Neutrophil (primary cell): ENCODE data around the gene TMEM250.

ENCODE experiments used
- H3K27ac ChIP-seq: fragments of 200-600 bp; sonication (generic); 2 replicates; pipeline ENCODE4 v1.5.1; 2016; ENCODE audit warnings: mild to moderate bottlenecking, moderate library complexity
- H3K27me3 ChIP-seq: fragments of 200-600 bp; sonication (generic); 2 replicates; pipeline ENCODE4 v1.6.0; 2016; ENCODE audit warnings: mild to moderate bottlenecking
- H3K36me3 ChIP-seq: fragments of 200-600 bp; sonication (generic); 2 replicates; pipeline ENCODE4 v1.5.1; 2017
- H3K4me1 ChIP-seq, 2 experiments: fragments of 200-600 bp in 1 of 2; sonication (generic) in 1 of 2; 1 replicate in 1 of 2; 2 replicates in 1 of 2; pipeline versions ENCODE4 v1.5.1 to v1.6.1; 2013 to 2016; ENCODE audit warnings: low read depth in 1 of 2, low read length in 1 of 2, mild to moderate bottlenecking in 1 of 2, moderate library complexity in 1 of 2; ENCODE audit not compliant: control insufficient read depth in 1 of 2, insufficient read depth in 1 of 2
- H3K4me3 ChIP-seq, 2 experiments: fragments of 200-600 bp in 1 of 2; sonication (generic) in 1 of 2; 1 replicate in 1 of 2; 2 replicates in 1 of 2; pipeline ENCODE4 v1.5.1; 2013 to 2016; ENCODE audit warnings: low read depth in 1 of 2, low read length in 1 of 2, mild to moderate bottlenecking in 1 of 2, moderate library complexity in 1 of 2
- H3K9me3 ChIP-seq: fragments of 200-600 bp; sonication (generic); 2 replicates; pipeline ENCODE4 v1.5.1; 2016
- CTCF ChIP-seq: fragments of 200-600 bp; sonication (generic); IDR thresholded peaks from 2 replicates; pipeline ENCODE4 v1.5.1; 2016; ENCODE audit warnings: antibody characterized with exemption

The TMEM250 gene

GRCh38 chr9:136157477-136158265 lies 39.0 kb upstream of the TMEM250 start:
- peaks cover 29% of the 10 kb centered on the region for H3K27me3 ChIP-seq
- TF ChIP-seq CTCF = no peak
- no peaks in the 10 kb centered on the region for H3K4me1 ChIP-seq

GRCh38 chr9:136156209-136157120 lies 37.8 kb upstream of the TMEM250 start:
- Histone ChIP-seq H3K27ac (no peak overlapping the region), H3K4me1 (no peaks in the 10 kb centered on the region), H3K36me3 (no peaks in the 10 kb centered on the region), H3K27me3 (peaks cover 29% of the 10 kb centered on the region), H3K9me3 (no peaks in the 10 kb centered on the region), H3K4me3 (no peak overlapping the region)
- no peak for TF ChIP-seq CTCF

More at GRCh38 chr9:136157477-136158265, 39.0 kb upstream of the TMEM250 start:
- Histone ChIP-seq H3K4me3 (no peak overlapping the region), H3K27ac (no peak overlapping the region), H3K9me3 (no peaks in the 10 kb centered on the region), H3K36me3 (no peaks in the 10 kb centered on the region)

GRCh38 chr9:136155576-136155975 lies 36.9 kb upstream of the TMEM250 start:
- Histone ChIP-seq H3K4me3 (no peak overlapping the region), H3K9me3 (no peaks in the 10 kb centered on the region), H3K27ac (no peak overlapping the region), H3K27me3 (peaks cover 29% of the 10 kb centered on the region), H3K36me3 (no peaks in the 10 kb centered on the region), H3K4me1 (no peaks in the 10 kb centered on the region)
- TF ChIP-seq CTCF = no peak

- TF ChIP-seq CTCF = no peak
These were observed 36.3 kb upstream of the TMEM250 start for GRCh38 chr9:136154943-136155342.

GRCh38 chr9:136153381-136154065 lies 34.8 kb upstream of the TMEM250 start:
- Histone ChIP-seq H3K9me3 (no peaks in the 10 kb centered on the region), H3K4me1 (no peaks in the 10 kb centered on the region), H3K27ac (no peak overlapping the region), H3K4me3 (no peak overlapping the region), H3K27me3 (peaks cover 34% of the 10 kb centered on the region), H3K36me3 (no peaks in the 10 kb centered on the region)
- TF ChIP-seq CTCF = no peak

More at GRCh38 chr9:136154943-136155342, 36.3 kb upstream of the TMEM250 start:
- Histone ChIP-seq H3K4me1 (no peaks in the 10 kb centered on the region), H3K27ac (no peak overlapping the region), H3K9me3 (no peaks in the 10 kb centered on the region), H3K27me3 (peaks cover 29% of the 10 kb centered on the region), H3K4me3 (no peak overlapping the region), H3K36me3 (no peaks in the 10 kb centered on the region)
